Pulmonary artery endothelial cell (primary cell): Measurements from ENCODE around the gene DGKE. TPM values are rescaled to one million over a fixed set of nuclear protein-coding genes. Genes with fewer than 3 reads are reported as not detected.
A peak's percentile ranks its signal among the peaks of the same experiment; 100 is the strongest.

Source experiments
- DNase-seq: peaks from one replicate; pipeline ENCODE4 v3.0.0-alpha.2; 2011; ENCODE audit warnings: low read depth, low spot score
- total RNA-seq: library from RNA; depleted of rRNA; stranded (reverse); fragments of >200 nt; gene quantifications from 2 replicates; pipeline ENCODE4 v1.2.3, GENCODE V29; 2014

DGKE gene
- total RNA-seq, 1 donor from 2014 or later: 6.9 TPM

DNA sequence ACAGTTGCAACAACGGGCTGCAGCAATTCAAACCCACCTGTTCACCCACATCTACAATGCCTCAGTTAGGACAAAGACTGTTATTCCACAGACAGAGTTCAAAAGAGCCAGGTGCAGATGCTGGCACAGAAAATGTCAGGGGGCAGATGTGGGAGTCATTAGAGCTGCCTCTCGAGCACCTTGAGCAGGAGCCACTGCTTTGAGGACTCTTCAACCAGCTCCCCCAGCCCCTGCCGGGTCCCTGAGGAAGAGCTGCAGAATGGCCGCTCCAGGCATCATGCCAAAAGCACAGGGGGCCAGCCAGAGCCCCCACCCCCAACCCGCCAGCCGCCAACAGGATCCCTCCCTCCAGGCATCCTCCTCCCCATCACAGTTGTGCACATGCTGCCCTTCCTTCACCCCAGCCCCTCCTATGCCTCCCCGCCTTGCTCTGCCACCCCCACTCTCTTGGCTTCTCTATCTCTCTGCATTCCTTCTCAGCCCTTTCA is 21.0 kb upstream of the DGKE start:
- no peak for DNase-seq

DNA sequence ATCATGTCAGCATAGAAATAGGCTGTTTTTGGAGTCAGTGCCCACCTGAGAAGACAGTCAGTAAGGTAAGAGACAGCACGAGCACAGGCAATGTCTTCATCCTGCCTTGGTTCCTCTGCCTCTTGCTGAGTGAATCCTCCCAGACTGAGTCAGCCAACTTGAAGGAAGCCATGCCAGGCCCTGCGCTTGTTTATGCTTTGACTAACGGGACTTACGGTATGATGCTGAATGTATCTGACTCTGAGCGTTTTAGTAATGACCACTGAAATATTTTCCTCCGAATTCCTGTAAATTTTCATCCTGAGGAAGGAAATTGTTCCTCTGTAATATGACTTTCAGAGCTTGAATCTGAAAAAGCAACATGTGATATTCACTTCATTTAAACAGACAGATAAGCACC is 18.2 kb upstream of the DGKE start:
- no peak for DNase-seq

DNA sequence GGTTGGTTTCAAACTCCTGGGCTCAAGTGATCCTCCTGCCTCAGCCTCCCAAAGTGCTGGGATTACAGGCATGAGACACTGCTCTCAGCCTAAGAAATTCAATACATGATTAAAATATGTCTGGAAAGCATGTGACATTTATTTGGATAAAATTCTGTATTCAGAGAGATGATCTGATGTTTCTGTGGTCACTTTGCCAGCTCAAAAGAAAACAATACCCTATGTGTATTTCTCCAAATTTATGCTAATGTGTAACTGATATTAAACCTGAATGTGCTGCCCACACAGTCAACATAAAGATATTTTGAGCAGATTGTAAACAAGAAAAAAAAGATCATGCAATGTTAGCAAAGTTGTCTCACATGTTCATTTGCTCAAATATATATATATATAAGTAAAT is 16.9 kb upstream of the DGKE start:
- DNase-seq: no peak

DNA sequence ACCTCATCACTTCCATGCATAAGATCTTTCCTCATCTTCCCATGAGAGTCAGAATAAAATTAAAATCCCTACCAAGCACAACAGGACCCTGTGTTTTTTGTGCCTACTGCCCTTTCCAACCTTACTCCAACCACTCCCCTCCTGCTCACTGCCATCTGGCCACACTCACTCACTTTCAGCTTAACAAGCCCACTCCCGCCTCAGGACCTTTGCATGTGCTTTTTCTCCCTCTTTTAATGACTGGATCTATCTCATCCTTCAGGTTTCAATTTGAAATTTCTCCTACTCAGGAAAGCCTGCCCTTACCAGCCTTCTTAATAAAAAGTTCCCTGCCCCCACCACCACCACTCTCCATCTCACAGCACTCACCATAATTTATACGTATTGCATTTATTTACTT is 14.9 kb upstream of the DGKE start:
- DNase-seq: no peak

DNA sequence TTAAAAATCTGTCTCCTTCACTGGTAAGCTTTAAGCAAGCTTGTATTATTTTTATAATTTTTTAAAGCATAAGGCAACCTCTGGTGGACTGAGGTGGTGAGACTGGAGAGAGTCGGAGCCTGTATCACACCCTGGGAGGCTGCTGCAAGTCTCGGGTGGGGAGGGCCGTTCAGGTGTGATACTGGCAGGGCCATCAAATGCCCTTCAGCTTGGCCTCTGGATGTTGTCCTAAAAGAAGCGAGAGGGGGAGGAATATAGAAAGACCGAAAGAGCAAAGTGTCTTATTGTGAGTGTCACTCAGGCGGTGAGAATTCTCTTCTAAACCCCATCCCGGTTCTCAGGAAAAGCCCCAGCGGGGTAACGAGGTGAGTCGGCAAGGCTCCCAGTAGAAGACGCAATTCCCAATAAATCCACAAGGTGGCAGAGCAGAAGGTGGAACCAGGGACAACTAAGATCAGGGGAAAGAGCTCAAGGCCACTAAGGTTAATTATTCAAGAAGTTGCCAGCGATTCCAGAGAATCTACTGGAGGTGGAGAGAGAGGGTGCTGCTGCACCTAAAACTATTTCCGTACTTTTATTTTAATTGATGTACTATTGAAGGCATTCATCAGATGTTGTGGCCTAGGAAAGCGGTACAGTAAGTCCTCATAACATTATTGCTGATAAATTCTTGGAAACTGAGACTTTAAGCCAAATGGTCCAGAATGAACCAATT is 14.4 kb upstream of the DGKE start:
- DNase-seq: peak; percentile 37

DNA sequence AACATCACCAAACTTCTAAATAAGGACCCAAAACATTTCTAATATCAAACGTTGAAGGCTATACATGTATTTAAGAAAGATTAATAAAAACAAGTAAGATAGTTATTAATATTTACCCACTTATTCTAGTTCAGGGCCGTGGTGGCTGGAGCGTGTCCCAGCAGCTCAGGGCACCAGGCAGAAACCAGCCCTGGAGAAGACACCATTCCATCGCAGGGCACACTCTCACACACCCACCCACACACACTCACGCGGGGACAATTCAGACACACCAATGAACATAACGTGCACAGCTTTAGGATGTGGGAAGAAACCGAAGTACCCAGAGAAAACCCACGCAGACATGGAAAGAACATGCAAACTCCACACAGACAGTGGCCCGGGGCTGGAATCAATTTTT is 13.7 kb upstream of the DGKE start:
- no peak for DNase-seq

DNA sequence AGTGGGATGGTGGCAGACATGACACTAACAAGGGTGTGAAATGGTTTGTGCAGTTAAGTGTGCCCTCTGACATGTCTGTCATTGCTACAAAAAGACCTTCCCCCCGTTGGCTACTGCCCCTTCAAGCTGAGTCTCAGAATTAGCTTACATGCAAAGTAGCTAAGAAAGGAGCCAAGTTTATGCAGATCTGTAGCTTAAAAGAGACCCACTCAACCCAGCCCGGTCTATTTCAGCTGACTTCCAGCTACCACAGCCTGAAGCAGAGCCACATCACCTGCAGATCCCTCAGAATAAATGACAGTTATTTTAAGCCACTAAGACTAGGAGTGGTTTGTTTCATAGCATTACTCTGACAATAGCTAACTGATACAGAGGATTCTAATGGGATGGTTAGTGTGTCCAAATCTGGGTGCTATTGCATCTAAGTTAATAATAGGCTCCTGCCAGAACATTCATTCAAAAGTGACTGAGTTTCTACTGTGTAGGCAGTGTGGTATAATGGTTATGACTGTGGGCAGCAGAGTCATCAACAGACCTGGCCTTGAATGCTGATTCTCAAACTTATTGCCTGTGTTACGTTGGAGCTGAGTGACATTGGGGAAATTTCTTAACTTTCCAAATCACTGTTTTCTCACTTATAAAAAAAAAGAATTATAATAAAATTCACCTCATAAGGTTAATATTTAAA is 12.0 kb upstream of the DGKE start:
- DNase-seq: no peak

DNA sequence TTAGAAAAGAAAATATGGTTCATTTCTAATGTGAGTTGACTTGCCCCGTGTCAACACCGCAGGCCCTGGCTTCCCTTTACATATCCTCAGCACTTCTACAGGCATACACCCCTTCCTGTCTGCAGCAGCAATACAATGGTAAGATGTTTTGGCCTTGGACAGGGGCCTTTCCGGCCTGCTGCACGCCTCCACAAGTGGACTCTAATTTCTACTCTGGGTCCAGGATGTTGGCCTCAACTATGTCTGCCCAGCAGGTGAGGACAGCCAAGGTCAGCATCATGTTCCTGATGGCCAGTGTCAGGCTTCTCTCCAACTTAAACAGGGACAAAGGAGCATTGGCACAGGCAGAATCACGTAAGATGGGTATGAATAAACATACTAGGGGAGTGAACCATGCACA is 11.2 kb upstream of the DGKE start:
- peak; percentile 43 for DNase-seq

DNA sequence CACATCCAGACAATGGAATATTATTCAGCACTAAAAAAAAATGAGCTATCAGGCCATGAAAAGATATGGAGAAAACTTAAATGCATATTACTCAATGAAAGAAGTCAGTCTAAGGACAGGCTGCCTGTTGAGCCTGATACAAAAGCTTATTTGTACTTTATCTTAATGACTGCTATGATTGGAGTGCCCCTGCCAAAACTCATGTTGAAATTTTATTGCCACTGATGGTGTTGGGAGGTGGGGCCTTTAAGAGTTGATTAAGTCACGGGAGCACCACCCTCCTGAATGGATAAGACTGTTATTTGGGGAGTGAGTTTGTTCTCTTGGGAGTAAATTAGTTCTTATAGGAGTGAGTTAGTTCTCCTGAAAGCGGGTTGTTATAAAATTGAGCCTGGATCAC is 10.1 kb upstream of the DGKE start:
- DNase-seq: no peak

DNA sequence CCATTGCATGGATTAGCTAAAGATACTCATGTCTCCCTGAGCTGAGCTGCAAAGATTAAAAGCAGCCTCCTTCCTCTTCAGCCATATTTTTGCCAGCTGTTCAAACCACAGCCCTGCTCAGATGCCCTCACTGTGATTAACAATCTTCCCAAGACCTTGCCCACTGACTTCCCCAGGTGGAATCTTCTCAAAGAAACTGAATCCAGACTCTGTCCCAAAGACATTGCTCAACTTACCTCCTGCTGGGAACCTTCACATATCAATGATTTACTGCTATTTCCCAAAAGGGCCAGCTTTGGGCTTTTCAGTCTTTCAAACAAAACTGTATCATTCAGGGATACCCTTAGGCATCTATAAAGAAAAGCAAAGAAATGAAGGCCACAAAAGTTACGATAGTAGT is 9.4 kb upstream of the DGKE start:
- DNase-seq: no peak

DNA sequence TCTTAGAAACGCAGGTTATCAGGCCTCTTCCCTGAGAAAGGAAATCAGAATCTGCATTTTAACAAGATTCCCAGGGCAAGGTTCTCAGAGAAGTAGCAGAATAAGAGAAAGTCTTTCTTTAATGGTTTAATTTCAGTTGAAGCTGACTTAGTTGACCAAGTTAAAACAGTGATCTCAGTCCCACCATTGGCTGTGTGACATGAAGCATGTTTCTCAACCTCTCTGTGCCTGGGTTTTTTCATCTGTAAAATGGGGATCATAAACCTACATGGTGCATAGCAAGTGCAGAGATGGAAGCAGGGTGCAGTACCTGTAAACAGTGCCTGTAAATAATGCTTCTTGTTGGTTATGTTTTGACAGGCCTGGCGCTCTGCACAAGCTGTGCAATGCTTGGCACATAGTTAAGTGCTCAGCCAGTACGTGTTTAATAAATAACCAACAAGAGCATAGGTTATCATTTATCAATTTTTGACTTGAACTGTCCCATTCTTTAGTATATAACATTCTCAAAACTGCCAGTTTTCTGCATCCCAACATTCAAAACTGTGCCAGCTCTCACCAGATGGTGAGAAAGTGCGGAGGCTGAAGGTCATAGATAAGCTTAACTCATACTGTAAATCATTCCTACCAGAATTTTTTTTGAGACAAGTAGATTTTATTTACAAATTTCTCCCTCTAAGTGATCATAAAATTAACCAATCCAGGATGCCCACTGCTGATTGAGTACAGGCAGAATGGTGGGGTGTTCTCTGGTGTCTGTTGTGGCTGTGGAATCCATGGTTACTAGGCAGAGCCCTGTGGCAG is 7.1 kb upstream of the DGKE start:
- no peak for DNase-seq

DNA sequence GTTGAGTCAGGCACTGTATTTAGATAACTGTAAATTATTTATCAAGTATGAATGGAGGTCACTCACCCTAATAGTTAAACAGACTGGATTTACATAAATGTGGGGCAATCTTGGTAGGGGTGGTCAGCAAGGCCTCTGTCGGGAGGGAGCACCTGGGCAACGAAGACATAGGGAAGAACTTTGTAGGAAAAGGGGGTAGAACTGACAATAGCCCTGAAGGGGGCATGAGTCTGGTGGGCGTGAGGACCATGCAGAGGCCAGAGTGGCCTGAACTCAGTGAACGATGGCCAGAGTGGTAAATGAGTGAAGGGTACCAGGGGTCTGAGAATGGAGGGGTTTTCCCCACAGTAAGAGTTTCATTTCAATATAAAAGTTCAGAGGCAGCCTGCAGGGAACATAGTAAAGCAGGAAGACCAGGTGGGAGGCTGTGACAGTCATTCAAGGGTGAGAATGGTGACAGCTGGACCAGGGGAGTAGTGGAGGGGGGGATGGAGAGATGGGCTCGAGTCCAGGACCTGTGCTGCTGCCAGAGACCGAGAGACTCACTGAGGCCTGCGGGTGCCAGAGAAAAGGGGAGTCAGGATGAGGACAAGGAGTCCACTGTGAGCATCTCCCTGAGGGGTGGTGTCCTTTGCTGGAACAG is 3.1 kb upstream of the DGKE start:
- no peak for DNase-seq

DNA sequence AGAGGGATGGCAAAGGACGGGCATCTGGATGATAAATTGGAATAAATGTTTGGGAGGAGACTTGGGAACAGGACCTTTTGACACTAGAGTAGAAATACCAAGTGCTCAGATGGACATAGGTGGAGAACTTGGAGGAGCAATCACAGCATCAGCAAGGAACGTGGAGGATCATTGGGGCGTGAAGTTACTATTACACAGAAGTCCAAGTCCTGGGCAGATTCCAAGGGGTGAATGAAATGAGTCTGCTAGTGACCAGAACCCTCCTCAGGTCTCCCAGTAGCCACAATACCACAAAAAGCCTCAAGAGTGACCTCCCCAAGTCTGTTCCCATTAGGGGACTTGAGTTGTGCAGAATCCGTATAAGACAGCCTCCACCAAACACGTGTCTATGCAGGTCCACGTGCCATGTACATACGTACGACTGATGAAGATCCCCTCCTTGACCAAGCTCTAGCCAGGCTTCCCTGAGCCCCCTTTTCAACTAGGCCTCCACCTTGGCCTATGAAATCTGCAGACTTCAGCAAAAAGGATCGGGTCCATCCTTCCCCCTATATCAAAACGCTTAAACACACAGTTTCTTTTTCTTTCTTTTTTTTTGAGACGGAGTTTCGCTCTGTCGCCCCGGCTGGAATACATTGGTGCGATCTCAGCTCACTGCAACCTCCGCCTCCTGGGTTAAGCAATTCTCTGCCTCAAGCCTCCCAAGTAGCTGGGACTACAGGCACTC is 2.4 kb upstream of the DGKE start:
- DNase-seq: no peak

DNA sequence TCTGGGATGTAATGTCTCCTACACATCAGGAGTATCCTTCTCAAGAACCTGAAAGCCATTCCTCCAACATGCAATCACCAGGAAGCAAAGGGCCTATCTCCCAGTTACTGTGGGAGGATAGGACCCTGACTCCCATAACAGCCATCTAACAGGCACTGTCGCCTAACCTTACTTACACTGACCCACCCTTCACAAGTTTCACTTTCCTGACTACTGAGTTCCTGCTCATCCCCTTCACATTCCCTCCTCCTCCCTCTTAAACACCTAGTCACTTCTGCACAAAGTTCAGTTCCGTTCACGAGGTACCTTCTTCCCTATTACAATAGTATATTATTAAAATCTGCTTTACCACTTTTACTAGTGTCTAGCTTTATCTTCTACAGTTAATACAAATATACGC is 1.5 kb upstream of the DGKE start:
- no peak for DNase-seq

DNA sequence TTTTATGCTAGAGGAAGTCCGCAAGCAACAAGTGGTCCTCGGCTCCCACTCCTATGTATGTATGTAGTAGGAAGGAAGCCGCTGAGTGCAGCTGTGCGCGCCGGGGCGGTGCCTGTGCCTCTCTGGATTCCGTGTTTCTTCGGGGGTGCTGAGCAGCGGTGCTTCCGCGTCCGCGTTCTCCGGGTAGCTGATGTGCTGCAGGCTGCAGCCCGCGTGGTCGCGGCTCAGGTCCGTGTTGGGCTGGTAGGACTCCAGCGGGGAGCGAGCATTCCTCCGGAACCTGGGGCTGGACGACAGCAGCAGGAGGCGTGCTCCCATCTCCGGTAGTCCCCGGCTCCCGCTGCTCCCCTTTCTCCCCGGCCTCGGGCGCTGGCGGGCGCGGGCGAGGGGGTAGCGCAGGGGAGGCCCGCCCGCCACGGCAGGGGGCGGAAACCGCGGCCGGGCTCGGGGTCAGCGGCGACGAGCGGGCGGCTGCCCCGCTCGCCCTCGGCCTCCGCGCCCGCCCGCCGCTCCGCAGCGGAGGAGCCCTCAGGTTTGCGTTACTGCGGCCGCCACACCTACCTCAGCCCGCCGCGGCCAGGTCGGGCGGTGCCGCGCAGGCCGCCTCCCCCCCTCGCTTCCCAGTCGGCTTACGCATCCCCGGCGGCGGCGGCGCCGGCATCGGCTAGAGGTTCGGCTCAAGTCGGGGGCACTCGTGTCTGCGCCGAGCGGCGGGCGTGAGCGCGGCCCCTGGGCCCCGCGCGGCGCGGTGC is 718 bp upstream of the DGKE start:
- DNase-seq: no peak

DNA sequence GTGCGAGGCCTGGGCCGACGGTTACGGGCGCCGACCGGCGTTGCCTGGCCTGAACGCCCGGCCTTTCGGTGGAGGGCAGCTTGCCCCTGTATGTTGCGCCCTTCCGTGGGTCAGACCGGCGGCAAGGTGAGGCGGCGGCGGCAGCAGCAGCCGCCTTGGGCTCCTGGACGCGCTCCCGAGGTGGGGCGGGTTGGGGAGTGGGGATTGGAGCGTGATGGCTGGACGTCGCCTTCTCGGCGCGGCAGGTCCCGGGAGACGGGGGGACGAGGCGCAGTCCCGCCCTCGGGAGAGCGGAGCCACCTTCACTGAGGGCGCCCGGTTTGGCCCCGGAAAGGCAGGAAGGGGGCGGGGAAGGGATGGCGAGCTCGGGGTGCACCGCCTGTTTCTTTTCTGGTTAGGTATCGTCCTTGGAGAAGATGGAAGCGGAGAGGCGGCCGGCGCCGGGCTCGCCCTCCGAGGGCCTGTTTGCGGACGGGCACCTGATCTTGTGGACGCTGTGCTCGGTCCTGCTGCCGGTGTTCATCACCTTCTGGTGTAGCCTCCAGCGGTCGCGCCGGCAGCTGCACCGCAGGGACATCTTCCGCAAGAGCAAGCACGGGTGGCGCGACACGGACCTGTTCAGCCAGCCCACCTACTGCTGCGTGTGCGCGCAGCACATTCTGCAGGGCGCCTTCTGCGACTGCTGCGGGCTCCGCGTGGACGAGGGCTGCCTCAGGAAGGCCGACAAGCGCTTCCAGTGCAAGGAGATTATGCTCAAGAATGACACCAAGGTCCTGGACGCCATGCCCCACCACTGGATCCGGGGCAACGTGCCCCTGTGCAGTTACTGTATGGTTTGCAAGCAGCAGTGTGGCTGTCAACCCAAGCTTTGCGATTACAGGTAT is 671 bp downstream of the DGKE start:
- no peak for DNase-seq

DNA sequence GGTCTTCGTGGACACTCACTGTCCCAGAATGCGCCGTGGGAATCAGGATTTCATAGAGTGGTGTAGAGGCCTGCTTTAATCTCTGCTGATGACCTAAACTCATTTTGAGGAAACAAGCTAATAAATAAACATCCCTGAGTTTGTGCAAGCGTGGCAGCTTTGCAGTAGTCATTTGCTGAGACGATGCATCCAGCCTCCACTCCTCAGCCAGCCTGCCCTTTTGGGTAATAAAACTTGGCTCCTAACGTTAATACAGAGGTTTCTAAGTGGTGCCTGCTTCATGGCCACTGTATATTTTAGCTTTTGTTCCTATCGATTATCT is 1.3 kb downstream of the DGKE start:
- DNase-seq: no peak

DNA sequence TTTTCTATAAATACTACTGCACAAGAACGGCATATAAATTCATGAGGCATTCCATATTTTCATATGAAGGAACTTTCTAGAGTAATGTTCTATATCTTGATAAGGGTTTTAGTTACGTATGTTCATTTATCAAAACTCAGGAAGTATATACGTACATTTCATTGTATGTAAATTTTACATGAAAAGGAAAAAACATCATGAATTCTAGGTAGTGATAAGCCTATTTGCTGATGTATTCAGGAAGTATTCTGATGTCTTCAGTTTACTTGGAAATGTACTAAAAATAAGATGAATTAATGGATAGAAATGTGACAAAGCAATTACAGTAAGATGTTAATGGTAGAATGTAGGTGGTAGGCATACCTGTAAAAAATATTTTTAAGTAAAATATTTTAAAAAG is 4.7 kb downstream of the DGKE start:
- no peak for DNase-seq

DNA sequence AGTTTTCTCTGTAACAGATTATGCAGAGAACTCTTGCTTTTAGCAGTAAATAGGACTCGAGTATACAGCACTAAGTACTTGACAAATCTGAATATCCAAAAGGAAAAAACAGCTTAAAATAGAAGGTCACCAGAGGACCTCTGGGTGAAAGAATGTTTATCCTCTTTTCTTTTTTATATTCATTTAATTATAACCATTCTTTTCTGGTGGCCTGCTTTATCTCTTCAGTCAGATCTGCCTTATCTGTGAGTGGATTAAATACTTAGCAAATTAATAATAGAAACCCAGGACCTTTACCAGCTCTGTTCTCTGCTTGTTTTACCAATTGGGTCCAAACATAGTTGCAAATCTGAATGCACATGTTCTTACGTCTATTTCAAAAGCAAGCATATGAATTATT is 8.6 kb downstream of the DGKE start:
- DNase-seq: no peak

DNA sequence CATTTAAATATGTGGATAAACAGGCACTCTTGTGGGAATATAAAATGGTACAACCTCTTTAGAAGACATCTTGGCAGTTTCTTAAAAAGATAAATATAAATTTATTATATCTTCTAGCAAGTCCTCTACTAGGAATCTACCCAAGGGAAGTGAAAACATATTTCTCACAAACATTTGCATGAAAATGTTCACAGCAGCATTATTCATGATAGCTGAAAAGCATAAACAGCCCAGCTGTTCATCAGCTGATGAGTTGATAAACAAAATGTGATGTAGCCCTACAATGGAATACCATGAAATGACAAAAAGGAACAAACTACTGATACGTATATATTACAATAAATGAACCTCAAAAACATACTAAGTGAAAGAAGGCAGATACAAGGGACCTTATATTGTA is 12.0 kb downstream of the DGKE start:
- no peak for DNase-seq
